NT2/D1 (cell line): Measurements from ENCODE around the gene PLXNA3.

Experiments
- SUZ12 ChIP-seq: IDR thresholded peaks from 2 replicates; pipeline ENCODE4 v1.6.1; 2011; ENCODE audit not compliant: insufficient read length, insufficient read depth; ENCODE audit errors: extremely low read depth
- YY1 ChIP-seq: IDR thresholded peaks from 2 replicates; pipeline ENCODE4 v1.6.1; 2011; ENCODE audit not compliant: insufficient read length, insufficient read depth

GRCh38 chrX:154429711-154430110 is 28.4 kb upstream of the PLXNA3 start:
- no peak for TF ChIP-seq YY1
- no peak for TF ChIP-seq SUZ12
